Inflammatory macrophage treated with lipopolysaccharide for 1 hour (primary cell): ENCODE measurements around the gene ASCC3.
"Not testable (repeated sequence)": the region's sequence is repeated elsewhere in the genome, so short reads cannot be mapped to it uniquely, and the experiment has no call there.

Experiments
- DNase-seq, 2 donors: peaks; one replicate each; pipeline ENCODE4 v3.0.0-alpha.2; 2020 to 2022

Gene ASCC3

GRCh38 chr6:100796049-100796823, 84.9 kb downstream of the ASCC3 start:
- no peak for DNase-seq

GRCh38 chr6:100790084-100790483, 91.0 kb downstream of the ASCC3 start:
- no peak for DNase-seq

- no peak for DNase-seq
These were observed 95.1 kb downstream of the ASCC3 start for GRCh38 chr6:100785982-100786381.

GRCh38 chr6:100780648-100781047, 100.5 kb downstream of the ASCC3 start:
- no peak for DNase-seq

- DNase-seq: no peak
These were observed 105.5 kb downstream of the ASCC3 start for GRCh38 chr6:100775667-100776066.

GRCh38 chr6:100774681-100775080, 106.4 kb downstream of the ASCC3 start:
- DNase-seq: no peak

- DNase-seq: no peak
These were observed 112.2 kb downstream of the ASCC3 start for GRCh38 chr6:100768816-100769351.

GRCh38 chr6:100763617-100764241, 117.4 kb downstream of the ASCC3 start:
- DNase-seq: no peak

- DNase-seq: no peak
These were observed 119.3 kb downstream of the ASCC3 start for GRCh38 chr6:100761841-100762240.

GRCh38 chr6:100758386-100758785, 122.7 kb downstream of the ASCC3 start:
- DNase-seq: not testable (repeated sequence)

- DNase-seq: no peak
These were observed 127.7 kb downstream of the ASCC3 start for GRCh38 chr6:100753421-100753820.

GRCh38 chr6:100751590-100751989, 129.5 kb downstream of the ASCC3 start:
- no peak for DNase-seq

- DNase-seq: no peak
These were observed 135.6 kb downstream of the ASCC3 start for GRCh38 chr6:100745419-100746041.

- no peak for DNase-seq
These were observed 140.7 kb downstream of the ASCC3 start for GRCh38 chr6:100740439-100740838.

GRCh38 chr6:100737720-100738119, 143.4 kb downstream of the ASCC3 start:
- not testable (repeated sequence) for DNase-seq

- DNase-seq: no peak
These were observed 149.7 kb downstream of the ASCC3 start for GRCh38 chr6:100731411-100731810.

- no peak for DNase-seq
These were observed 150.8 kb downstream of the ASCC3 start for GRCh38 chr6:100730001-100730980.

- DNase-seq: no peak
These were observed 154.5 kb downstream of the ASCC3 start for GRCh38 chr6:100726666-100727065.

- DNase-seq: no peak
These were observed 156.4 kb downstream of the ASCC3 start for GRCh38 chr6:100724696-100725095.

GRCh38 chr6:100724222-100724621, 156.9 kb downstream of the ASCC3 start:
- no peak for DNase-seq

GRCh38 chr6:100721256-100721655, 159.9 kb downstream of the ASCC3 start:
- DNase-seq: no peak

- peak; percentile 2 to 27 for DNase-seq
These were observed 161.0 kb downstream of the ASCC3 start for GRCh38 chr6:100719883-100720682.
